Fibroblast of the aortic adventitia (primary cell): ENCODE results near the gene MYD88. TPM values are rescaled to one million over a fixed set of nuclear protein-coding genes. Genes with fewer than 3 reads are reported as not detected.
"Not testable (repeated sequence)": the region's sequence is repeated elsewhere in the genome, so short reads cannot be mapped to it uniquely, and the experiment has no call there.

Source experiments
- DNase-seq: peaks from one replicate; pipeline ENCODE4 v3.0.0-alpha.2; 2010; ENCODE audit warnings: low read depth
- H3K4me3 ChIP-seq: 2 replicates; pipeline ENCODE4 v1.5.1; 2011; ENCODE audit warnings: low read depth, mild to moderate bottlenecking, control low read depth, low read length, moderate library complexity
- CTCF ChIP-seq: IDR thresholded peaks from 2 replicates; pipeline ENCODE4 v1.5.1; 2011; ENCODE audit warnings: mild to moderate bottlenecking, low read length, control low read depth, inconsistent platforms; ENCODE audit not compliant: insufficient read depth
- total RNA-seq: library from RNA; depleted of rRNA; stranded (reverse); fragments of >200 nt; gene quantifications from 2 replicates; pipeline ENCODE4 v1.2.3, GENCODE V29; 2012; ENCODE audit warnings: low replicate concordance

MYD88 gene
- total RNA-seq, 1 donor: 8.3 TPM

- no peak for TF ChIP-seq CTCF
- H3K4me3 ChIP-seq: no peak overlapping the region
- DNase-seq: no peak
Measured at GRCh38 chr3:38158472-38158871, 20.0 kb downstream of the MYD88 start.

GRCh38 chr3:38160704-38161103, 22.2 kb downstream of the MYD88 start:
- not testable (repeated sequence) for DNase-seq, H3K4me3 ChIP-seq

GRCh38 chr3:38163117-38163840, 24.8 kb downstream of the MYD88 start:
- no peak for DNase-seq
- H3K4me3 ChIP-seq: no peak overlapping the region
- TF ChIP-seq CTCF: peak; percentile 12

GRCh38 chr3:38163841-38164642, 25.6 kb downstream of the MYD88 start:
- peak overlapping the region; percentile 86 for H3K4me3 ChIP-seq
- TF ChIP-seq CTCF: no peak
- DNase-seq: no peak

GRCh38 chr3:38164643-38164951, 26.1 kb downstream of the MYD88 start:
- no peak for TF ChIP-seq CTCF
- no peak for DNase-seq
- peak overlapping the region; percentile 86 for H3K4me3 ChIP-seq

GRCh38 chr3:38164952-38165721, 26.7 kb downstream of the MYD88 start, which contains the start of gene OXSR1:
OXSR1 (plus strand) TSS chr3:38165537; CDS start chr3:38165877, 340 bp downstream.
- DNase-seq: peak; percentile 100
- no peak for TF ChIP-seq CTCF
- H3K4me3 ChIP-seq: peak within 1 kb of the TSS; percentile 86
